HG03571 (cell line): ENCODE measurements around the gene CMTR1.
"Not testable (repeated sequence)": the region's sequence is repeated elsewhere in the genome, so short reads cannot be mapped to it uniquely, and the experiment has no call there.

Source experiments
- ATAC-seq: cut with Tn5 transposase; IDR thresholded peaks from one replicate; pipeline ENCODE4 v1.9.1; 2021; ENCODE audit not compliant: unreplicated experiment

Gene CMTR1

GRCh38 chr6:37432916-37433656 is at the start of gene CMTR1:
Gene CMTR1, plus strand, starts transcription at chr6:37433221. Its CDS starts 2,409 bp downstream, at chr6:37435630.
- peak; percentile 73 for ATAC-seq

GRCh38 chr6:37388578-37388977 is 44.4 kb upstream of the CMTR1 start:
- no peak for ATAC-seq

- ATAC-seq = no peak
Measured at GRCh38 chr6:37389857-37390256, 43.2 kb upstream of the CMTR1 start.

GRCh38 chr6:37391120-37391519 is 41.9 kb upstream of the CMTR1 start:
- ATAC-seq = no peak

GRCh38 chr6:37392821-37393220 is 40.2 kb upstream of the CMTR1 start:
- no peak for ATAC-seq

GRCh38 chr6:37393381-37393929 is 39.6 kb upstream of the CMTR1 start:
- ATAC-seq = no peak

- no peak for ATAC-seq
Measured at GRCh38 chr6:37396571-37397180, 36.3 kb upstream of the CMTR1 start.

GRCh38 chr6:37399131-37399530 is 33.9 kb upstream of the CMTR1 start:
- no peak for ATAC-seq

GRCh38 chr6:37399795-37400490 is 33.1 kb upstream of the CMTR1 start:
- ATAC-seq = no peak

- ATAC-seq = not testable (repeated sequence)
Measured at GRCh38 chr6:37401658-37402057, 31.4 kb upstream of the CMTR1 start.

GRCh38 chr6:37406726-37407341 is 26.2 kb upstream of the CMTR1 start:
- ATAC-seq = no peak

- no peak for ATAC-seq
Measured at GRCh38 chr6:37407948-37408347, 25.1 kb upstream of the CMTR1 start.

- ATAC-seq = no peak
Measured at GRCh38 chr6:37409501-37409900, 23.5 kb upstream of the CMTR1 start.

- ATAC-seq = no peak
Measured at GRCh38 chr6:37417393-37417792, 15.6 kb upstream of the CMTR1 start.

GRCh38 chr6:37418722-37419121 is 14.3 kb upstream of the CMTR1 start:
- ATAC-seq = no peak

- no peak for ATAC-seq
Measured at GRCh38 chr6:37426058-37426944, 6.7 kb upstream of the CMTR1 start.

GRCh38 chr6:37426945-37427510 is 6.0 kb upstream of the CMTR1 start:
- ATAC-seq = no peak

- no peak for ATAC-seq
Measured at GRCh38 chr6:37429352-37429750, 3.7 kb upstream of the CMTR1 start.

GRCh38 chr6:37432590-37432915 is 468 bp upstream of the CMTR1 start:
- ATAC-seq = no peak

GRCh38 chr6:37433657-37434271 is 743 bp downstream of the CMTR1 start:
- peak; percentile 31 for ATAC-seq
